K562 (cell line): ENCODE data around the gene CLHC1. TPM values are rescaled to one million over a fixed set of nuclear protein-coding genes. Genes with fewer than 3 reads are reported as not detected.
A peak's percentile ranks its signal among the peaks of the same experiment; 100 is the strongest.

Experiments used
- ERF ChIP-seq: fragments of 450-650 bp; formaldehyde crosslinking; IDR thresholded peaks from 2 replicates; pipeline ENCODE4 v1.4.0; 2020; ENCODE audit warnings: mild to moderate bottlenecking, mixed read lengths
- ETS1 ChIP-seq: conservative IDR thresholded peaks from 2 replicates; pipeline ENCODE4 v1.6.1; 2011; ENCODE audit warnings: low read depth, mild to moderate bottlenecking, low read length; ENCODE audit not compliant: control insufficient read depth
- GATA2 ChIP-seq: sonication (generic); formaldehyde crosslinking; IDR thresholded peaks from 2 replicates; pipeline ENCODE4 v1.4.0; 2020; ENCODE audit warnings: mild to moderate bottlenecking, missing genetic modification reagents
- GTF3C2 ChIP-seq: IDR thresholded peaks from 3 replicates; pipeline ENCODE4 v1.6.1; 2011; ENCODE audit warnings: borderline replicate concordance, mild to moderate bottlenecking, moderate library complexity; ENCODE audit not compliant: insufficient read length; ENCODE audit errors: extremely low read depth
- MCM2 ChIP-seq: fragments of 450-650 bp; IDR thresholded peaks from 2 replicates; pipeline ENCODE4 v1.6.1; 2017; ENCODE audit warnings: low read depth, mild to moderate bottlenecking
- MECOM ChIP-seq: fragments of 250-450 bp; sonication (Bioruptor Pico); IDR thresholded peaks from 2 replicates; pipeline ENCODE4 v1.8.0; 2022; ENCODE audit warnings: inconsistent platforms
- NFIC ChIP-seq: fragments of 450-650 bp; IDR thresholded peaks from 2 replicates; pipeline ENCODE4 v1.6.1; 2017; ENCODE audit warnings: mild to moderate bottlenecking, inconsistent platforms
- PHTF2 ChIP-seq: fragments of 250-450 bp; sonication (Bioruptor Pico); IDR thresholded peaks from 2 replicates; pipeline ENCODE4 v1.5.0; 2021; ENCODE audit warnings: mild to moderate bottlenecking
- PREB ChIP-seq: sonication (generic); formaldehyde crosslinking; IDR thresholded peaks from 2 replicates; pipeline ENCODE4 v1.8.1; 2023; ENCODE audit warnings: mild to moderate bottlenecking, missing genetic modification reagents
- SMARCE1 ChIP-seq: fragments of 450-650 bp; IDR thresholded peaks from 2 replicates; pipeline ENCODE4 v1.7.1; 2016; ENCODE audit warnings: mild to moderate bottlenecking
- THAP12 ChIP-seq: fragments of 250-450 bp; sonication (Bioruptor Pico); IDR thresholded peaks from 2 replicates; pipeline ENCODE4 v1.9.0; 2021; ENCODE audit warnings: mild to moderate bottlenecking, inconsistent platforms
- ZFPM2 ChIP-seq: fragments of 250-450 bp; sonication (Bioruptor Pico); IDR thresholded peaks from 2 replicates; pipeline ENCODE4 v1.5.1; 2022; ENCODE audit warnings: mild to moderate bottlenecking
- ZNF224 ChIP-seq: sonication (generic); formaldehyde crosslinking; IDR thresholded peaks from 2 replicates; pipeline ENCODE4 v1.8.0; 2022; ENCODE audit warnings: mild to moderate bottlenecking, missing genetic modification reagents
- ZNF609 ChIP-seq: sonication (generic); formaldehyde crosslinking; IDR thresholded peaks from 2 replicates; pipeline ENCODE4 v1.8.1; 2023; ENCODE audit warnings: missing genetic modification reagents, mild to moderate bottlenecking, borderline replicate concordance
- polyA plus RNA-seq, 8 experiments: library from polyadenylated mRNA; depleted of rRNA in 4 of 8; stranded (reverse) in 5 of 8; unstranded in 3 of 8; fragments of >200 nt; fragmentation: Nextera tagmentation in 2 of 8; fragmentation: Illumina TruSeq in 1 of 8; extraction: Ambion mirVana in 2 of 8; extraction: Trizol in 1 of 8; gene quantifications; 2 replicates each; pipeline versions ENCODE4 v1.2.1 to v1.2.3, GENCODE V29; 2011 to 2014; ENCODE audit warnings: inconsistent platforms in 1 of 8, missing spikeins in 1 of 8
- total RNA-seq, 7 experiments: library from RNA; depleted of rRNA in 6 of 7; stranded (reverse); fragments of >200 nt in 6 of 7; fragmentation: Illumina TruSeq in 2 of 7; extraction: Trizol in 2 of 7; gene quantifications; 2 replicates each; pipeline versions ENCODE4 v1.2.1 to v1.2.3, GENCODE V29; 2011 to 2021; ENCODE audit warnings: low replicate concordance in 1 of 7

The CLHC1 gene
- total and polyA plus RNA-seq, 9 of the 15 experiments (the other 6 are each of a cell fraction or from before 2014, with no cell fraction given): 3.7 to 14.3 (median 8.6) TPM

GRCh38 chr2:55140316-55141219 lies 91.5 kb downstream of the CLHC1 start (continued):
- TF ChIP-seq PREB (no peak), ETS1 (peak; percentile 70; the same call in 1 of the 2 replicates), NFIC (peak; percentile 98), PHTF2 (CRISPR knock-in tag) (no peak), ERF (CRISPR knock-in tag) (no peak), ZFPM2 (CRISPR knock-in tag) (no peak), GTF3C2 (no peak), THAP12 (0 out of 2 replicates have a peak, but pooled peaks have one; percentile 45), GATA2 (peak; percentile 98), ZNF224 (CRISPR knock-in tag) (no peak), MECOM (CRISPR knock-in tag) (peak; percentile 82), SMARCE1 (peak; percentile 99), MCM2 (no peak), ZNF609 (CRISPR knock-in tag) (peak; percentile 90)
